IMR-90 (cell line): ENCODE measurements around the gene BMP5. TPM values are rescaled to one million over a fixed set of nuclear protein-coding genes. Genes with fewer than 3 reads are reported as not detected.

Experiments
- ATAC-seq: fragments of 200-7000 bp; cut with Tn5 transposase; 2 replicates; pipeline ENCODE4 v1.9.1; 2020; ENCODE audit warnings: low read depth, mild to moderate bottlenecking, moderate library complexity
- BruUV-seq: library from RNA; stranded (reverse); fragments of 400-500 nt; replicated peaks from 2 replicates; lab custom pipeline; 2021; lab: Mats Ljungman, UMichigan
- CTCF ChIA-PET: fragments of 300-600 bp; formaldehyde crosslinking; extraction: SDS; loops from one replicate; lab custom pipeline; 2021; ENCODE audit warnings: antibody characterized with exemption; lab: Yijun Ruan, JAX
- POLR2A ChIA-PET: fragments of 300-600 bp; sonication (Branson Sonifier 250); formaldehyde crosslinking; loops from one replicate; lab custom pipeline; 2022; ENCODE audit warnings: antibody characterized with exemption; ENCODE audit not compliant: unreplicated experiment; lab: Charles Lee
- DNase-seq: peaks from one replicate; pipeline ENCODE4 v3.0.0; 2013
- H2AFZ ChIP-seq: replicated peaks from 2 replicates; pipeline ENCODE3; 2013; ENCODE audit warnings: low read length, mild to moderate bottlenecking; ENCODE audit not compliant: poor library complexity
- H2AK5ac ChIP-seq: 2 replicates; pipeline ENCODE4 v1.6.1; 2013; ENCODE audit warnings: low read depth, low read length, inconsistent platforms
- H2AK9ac ChIP-seq: replicated peaks from 2 replicates; pipeline ENCODE3; 2013; ENCODE audit warnings: mild to moderate bottlenecking, low read depth, low read length, moderate library complexity; ENCODE audit not compliant: poor library complexity
- H2BK120ac ChIP-seq: 2 replicates; pipeline ENCODE4 v1.6.1; 2013; ENCODE audit warnings: low read depth, low read length, inconsistent platforms
- H2BK15ac ChIP-seq: 3 replicates; pipeline ENCODE4 v1.6.1; 2013; ENCODE audit warnings: low read depth, low read length, inconsistent platforms
- H2BK20ac ChIP-seq: 2 replicates; pipeline ENCODE4 v1.6.1; 2013; ENCODE audit warnings: low read depth, mild to moderate bottlenecking, inconsistent platforms, low read length, moderate library complexity
- H2BK5ac ChIP-seq: 2 replicates; pipeline ENCODE4 v1.6.1; 2013; ENCODE audit warnings: mild to moderate bottlenecking, low read depth, low read length, inconsistent platforms; ENCODE audit not compliant: poor library complexity, severe bottlenecking
- H3K14ac ChIP-seq: replicated peaks from 2 replicates; pipeline ENCODE4 v1.6.1; 2013; ENCODE audit warnings: low read depth, low read length, inconsistent platforms
- H3K18ac ChIP-seq: 2 replicates; pipeline ENCODE4 v1.6.1; 2013; ENCODE audit warnings: low read depth, low read length, control low read depth
- H3K23ac ChIP-seq: 2 replicates; pipeline ENCODE4 v1.6.1; 2013; ENCODE audit warnings: low read depth, low read length, inconsistent platforms
- H3K27ac ChIP-seq: 2 replicates; pipeline ENCODE4 v1.5.1; 2013; ENCODE audit warnings: mild to moderate bottlenecking, control low read depth, low read length; ENCODE audit not compliant: insufficient read depth
- H3K27me3 ChIP-seq: 2 replicates; pipeline ENCODE4 v1.6.1; 2013; ENCODE audit warnings: low read length; ENCODE audit not compliant: control insufficient read depth, insufficient read depth
- H3K36me3 ChIP-seq: 2 replicates; pipeline ENCODE4 v1.6.1; 2013; ENCODE audit warnings: low read length, mixed read lengths; ENCODE audit not compliant: control insufficient read depth, insufficient read depth
- H3K4ac ChIP-seq: 2 replicates; pipeline ENCODE4 v1.6.1; 2013; ENCODE audit warnings: low read depth, low read length, inconsistent platforms
- H3K4me1 ChIP-seq: 2 replicates; pipeline ENCODE4 v1.6.1; 2013; ENCODE audit warnings: low read length, mixed read lengths; ENCODE audit not compliant: control insufficient read depth, insufficient read depth
- H3K4me2 ChIP-seq: 2 replicates; pipeline ENCODE4 v1.6.1; 2013; ENCODE audit warnings: low read depth, mild to moderate bottlenecking, control low read depth, low read length, moderate library complexity
- H3K4me3 ChIP-seq: 2 replicates; pipeline ENCODE4 v1.5.1; 2013; ENCODE audit warnings: low read depth, mild to moderate bottlenecking, control low read depth, low read length, moderate library complexity; ENCODE audit not compliant: insufficient read depth
- H3K56ac ChIP-seq: 2 replicates; pipeline ENCODE4 v1.6.1; 2013; ENCODE audit warnings: low read length, inconsistent platforms; ENCODE audit not compliant: insufficient read depth; ENCODE audit errors: extremely low read depth
- H3K79me1 ChIP-seq, 2 experiments: 2 replicates each; pipeline ENCODE4 v1.6.1; 2013; ENCODE audit warnings: low read length in 2 of 2, inconsistent platforms in 1 of 2, low read depth in 1 of 2
- H3K9ac ChIP-seq: 2 replicates; pipeline ENCODE4 v1.6.1; 2013; ENCODE audit warnings: low read depth, low read length, control low read depth
- H3K9me1 ChIP-seq: 2 replicates; pipeline ENCODE4 v1.6.1; 2013; ENCODE audit warnings: low read length, inconsistent platforms; ENCODE audit not compliant: insufficient read depth
- H3K9me3 ChIP-seq: 2 replicates; pipeline ENCODE4 v1.6.1; 2013; ENCODE audit warnings: low read length; ENCODE audit not compliant: control insufficient read depth, insufficient read depth
- H4K20me1 ChIP-seq: 2 replicates; pipeline ENCODE4 v1.6.1; 2013; ENCODE audit warnings: low read length, inconsistent platforms; ENCODE audit not compliant: insufficient read depth
- H4K5ac ChIP-seq: 2 replicates; pipeline ENCODE4 v1.6.1; 2013; ENCODE audit warnings: mild to moderate bottlenecking, low read depth, low read length, control low read depth
- H4K8ac ChIP-seq, 2 experiments: 2 replicates each; pipeline ENCODE4 v1.6.1; 2013; ENCODE audit warnings: low read depth in 2 of 2, low read length in 2 of 2, control low read depth in 1 of 2, inconsistent platforms in 1 of 2
- H4K91ac ChIP-seq: 2 replicates; pipeline ENCODE4 v1.6.1; 2013; ENCODE audit warnings: low read depth, low read length, inconsistent platforms; ENCODE audit not compliant: insufficient read depth
- FOS ChIP-seq: fragments of 150-350 bp; IDR thresholded peaks from 2 replicates; pipeline ENCODE4 v1.6.1; 2016; ENCODE audit warnings: low read depth, low read length
- WGBS, 2 experiments: methylation state at CpG; one replicate each; pipeline versions ENCODE4 v1.1.5 to v1.1.7; 2013; ENCODE audit warnings: missing lambda C conversion rate in 2 of 2; ENCODE audit not compliant: insufficient read length in 1 of 2; ENCODE audit errors: extremely low coverage in 2 of 2; 5-methylcytosine and 5-hydroxymethylcytosine counted together
- dilution Hi-C: fragments of 300-500 bp; cut with HindIII; formaldehyde crosslinking; loops from one replicate; pipeline ENCODE4 v1.14.3; 2018; ENCODE audit warnings: low sequenced_read_pairs; ENCODE audit not compliant: unreplicated experiment
- in situ Hi-C: fragments of 300-500 bp; cut with MboI; formaldehyde crosslinking; loops from 3 replicates; pipeline ENCODE4 v1.14.3; 2019; ENCODE audit warnings: low sequenced_read_pairs, inconsistent platforms, mixed read lengths
- intact Hi-C: fragments of 100-400 bp; cut with micrococcal nuclease; formaldehyde crosslinking; loops from 2 replicates; pipeline ENCODE4 v1.10.0; 2022
- polyA plus RNA-seq, 3 experiments: library from polyadenylated mRNA; depleted of rRNA; stranded (reverse); fragments of >200 nt; gene quantifications; 2 replicates each; pipeline ENCODE4 v1.2.3, GENCODE V29; 2012; ENCODE audit warnings: low replicate concordance in 1 of 3
- total RNA-seq: library from RNA; depleted of rRNA; stranded (reverse); fragments of >200 nt; gene quantifications from 2 replicates; pipeline ENCODE4 v1.2.3, GENCODE V29; 2012
- TF ChIP-seq, protein P1 (sequence below): fragments of 150-350 bp; IDR thresholded peaks from 2 replicates; pipeline ENCODE4 v1.6.1; 2016; ENCODE audit warnings: low read depth, mild to moderate bottlenecking, low read length, moderate library complexity, borderline replicate concordance
- TF ChIP-seq, protein P2 (sequence below): conservative IDR thresholded peaks from 2 replicates; pipeline ENCODE4 v1.5.1; 2012; ENCODE audit warnings: mild to moderate bottlenecking, low read depth, low read length, improper control_type of control experiment

Gene BMP5
- total and polyA plus RNA-seq, 2 of the 4 experiments (the other 2 are of a cell fraction), result under 0.01 to 0.02 TPM

DNA sequence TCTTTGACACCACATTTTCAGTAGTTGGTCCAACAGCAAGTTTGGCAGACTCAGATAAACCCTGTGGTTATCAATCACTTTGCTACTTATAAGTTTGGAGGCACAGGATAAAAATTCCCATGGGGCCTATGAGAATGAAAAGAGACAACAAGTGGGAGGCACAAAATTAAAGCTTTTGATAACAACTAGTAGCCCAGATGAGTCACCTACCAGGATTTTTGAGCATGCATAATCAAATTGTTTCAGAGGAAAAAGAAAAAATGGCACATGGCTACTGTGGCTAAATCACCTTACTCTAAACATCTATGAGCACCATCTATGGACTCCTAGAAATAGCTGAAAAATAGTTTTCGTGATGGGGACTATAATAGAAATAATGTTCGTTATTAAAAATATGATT is 40.8 kb upstream of the BMP5 start:
- dilution Hi-C loops, result no loop called here
- TF ChIP-seq, protein P1, sequence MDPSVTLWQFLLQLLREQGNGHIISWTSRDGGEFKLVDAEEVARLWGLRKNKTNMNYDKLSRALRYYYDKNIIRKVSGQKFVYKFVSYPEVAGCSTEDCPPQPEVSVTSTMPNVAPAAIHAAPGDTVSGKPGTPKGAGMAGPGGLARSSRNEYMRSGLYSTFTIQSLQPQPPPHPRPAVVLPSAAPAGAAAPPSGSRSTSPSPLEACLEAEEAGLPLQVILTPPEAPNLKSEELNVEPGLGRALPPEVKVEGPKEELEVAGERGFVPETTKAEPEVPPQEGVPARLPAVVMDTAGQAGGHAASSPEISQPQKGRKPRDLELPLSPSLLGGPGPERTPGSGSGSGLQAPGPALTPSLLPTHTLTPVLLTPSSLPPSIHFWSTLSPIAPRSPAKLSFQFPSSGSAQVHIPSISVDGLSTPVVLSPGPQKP, result no peak
- TF ChIP-seq FOS, result peak; percentile 3; the same call in 1 of the 2 replicates
- TF ChIP-seq, protein P2, sequence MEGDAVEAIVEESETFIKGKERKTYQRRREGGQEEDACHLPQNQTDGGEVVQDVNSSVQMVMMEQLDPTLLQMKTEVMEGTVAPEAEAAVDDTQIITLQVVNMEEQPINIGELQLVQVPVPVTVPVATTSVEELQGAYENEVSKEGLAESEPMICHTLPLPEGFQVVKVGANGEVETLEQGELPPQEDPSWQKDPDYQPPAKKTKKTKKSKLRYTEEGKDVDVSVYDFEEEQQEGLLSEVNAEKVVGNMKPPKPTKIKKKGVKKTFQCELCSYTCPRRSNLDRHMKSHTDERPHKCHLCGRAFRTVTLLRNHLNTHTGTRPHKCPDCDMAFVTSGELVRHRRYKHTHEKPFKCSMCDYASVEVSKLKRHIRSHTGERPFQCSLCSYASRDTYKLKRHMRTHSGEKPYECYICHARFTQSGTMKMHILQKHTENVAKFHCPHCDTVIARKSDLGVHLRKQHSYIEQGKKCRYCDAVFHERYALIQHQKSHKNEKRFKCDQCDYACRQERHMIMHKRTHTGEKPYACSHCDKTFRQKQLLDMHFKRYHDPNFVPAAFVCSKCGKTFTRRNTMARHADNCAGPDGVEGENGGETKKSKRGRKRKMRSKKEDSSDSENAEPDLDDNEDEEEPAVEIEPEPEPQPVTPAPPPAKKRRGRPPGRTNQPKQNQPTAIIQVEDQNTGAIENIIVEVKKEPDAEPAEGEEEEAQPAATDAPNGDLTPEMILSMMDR, result no peak
- BruUV-seq, result no TSS peak
- H2AFZ ChIP-seq, result no peak overlapping the region
- H3K4ac ChIP-seq, result peak overlapping the region; percentile 76
- peak overlapping the region; percentile 84; the same call in 2 of the 3 replicates for H2BK15ac ChIP-seq
- no CpG with 5 or more reads among the region's 2 CpGs for WGBS, 2 experiments
- no peak overlapping the region for H3K4me3 ChIP-seq
- H3K18ac ChIP-seq, result peak overlapping the region; percentile 95; the same call in 1 of the 2 replicates
- H2BK20ac ChIP-seq, result peak overlapping the region; percentile 95
- no peak overlapping the region; the same call in 1 of the 2 replicates for H3K27ac ChIP-seq
- no peaks in the 10 kb centered on the region for H3K9me3 ChIP-seq
- peak overlapping the region; percentile 74 for H2AK5ac ChIP-seq
- no peak overlapping the region for H3K9ac ChIP-seq
- H3K79me1 ChIP-seq, result no peaks in the 10 kb centered on the region
- H3K27me3 ChIP-seq, result no peaks in the 10 kb centered on the region
- no peaks in the 10 kb centered on the region for H3K36me3 ChIP-seq
- H3K14ac ChIP-seq, result peak overlapping the region; percentile 78
- H3K4me2 ChIP-seq, result peak overlapping the region; percentile 49; the same call in 1 of the 2 replicates
- H2BK120ac ChIP-seq, result peak overlapping the region; percentile 90
- peak; percentile 69 for DNase-seq
- peak overlapping the region; percentile 88 for H4K91ac ChIP-seq
- peak overlapping the region; percentile 60 for H2BK5ac ChIP-seq
- ChIA-PET POLR2A (interaction anchor here (0.6 kb wide), 1 partner anchor 250 kb away, joined by 3 read pairs; no protein-coding TSS in a partner anchor), CTCF (no interaction called here)
- H2AK9ac ChIP-seq, result no peak overlapping the region
- no peaks in the 10 kb centered on the region for H4K20me1 ChIP-seq
- H3K9me1 ChIP-seq, result peaks cover 6% of the 10 kb centered on the region
- ATAC-seq, result peak; percentile 56; the same call in 1 of the 2 replicates
- H3K56ac ChIP-seq, result 0 out of 2 replicates have a peak overlapping the region, but pooled peaks have one; percentile 40
- H4K5ac ChIP-seq, result peak overlapping the region; percentile 86; the same call in 1 of the 2 replicates
- H3K23ac ChIP-seq, result peak overlapping the region; percentile 84; the same call in 1 of the 2 replicates
- H3K4me1 ChIP-seq, result peaks cover 8% of the 10 kb centered on the region
- in situ Hi-C loops, result no loop called here
- peak overlapping the region in 1 of 2 experiments; percentile 47; a peak in 1 of 4 replicates for H4K8ac ChIP-seq
- intact Hi-C loops, result no loop called here
